ENCODE measurements around the gene ZNF320.
"Not testable (repeated sequence)": the region's sequence is repeated elsewhere in the genome, so short reads cannot be mapped to it uniquely, and the experiment has no call there.

Gene ZNF320

DNA sequence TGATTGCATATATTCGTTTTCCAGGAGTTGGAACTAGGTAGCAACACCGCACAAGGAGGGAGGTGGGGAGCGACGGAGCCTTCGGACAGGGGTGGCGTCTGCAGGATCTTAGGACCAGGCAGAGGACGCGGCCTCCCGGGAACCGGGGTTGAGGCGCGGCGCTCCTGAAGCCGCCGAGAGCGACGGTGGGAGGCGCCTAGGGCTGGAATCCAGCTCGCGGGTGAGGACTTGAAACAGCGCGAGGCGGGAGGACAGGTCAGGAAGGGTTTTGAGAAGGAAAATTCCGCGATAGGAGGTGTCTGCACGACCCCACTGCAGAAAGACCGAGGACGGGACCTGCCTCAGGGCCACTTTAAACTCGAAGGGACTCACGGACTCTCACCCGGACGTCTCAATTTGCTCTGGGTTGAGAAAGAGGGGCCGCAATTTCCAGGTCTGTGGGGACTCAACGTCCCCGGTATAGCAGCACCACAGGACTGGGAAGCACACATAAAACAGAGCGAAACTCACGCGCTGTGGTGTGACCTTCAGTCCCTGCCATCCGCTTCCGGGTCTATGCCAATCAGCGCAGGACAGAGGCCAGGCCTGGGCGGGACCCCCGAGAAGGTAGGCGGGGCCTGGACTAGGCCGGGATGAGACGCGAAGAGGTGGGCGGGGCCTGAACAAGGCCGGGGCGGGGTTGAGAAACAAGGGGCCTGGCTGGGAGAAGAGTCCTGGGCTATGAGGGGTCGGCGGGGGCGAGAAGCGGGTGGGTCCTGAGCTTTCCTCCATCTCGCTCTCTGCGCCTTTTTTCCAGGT lies at the start of gene ZNF320:
TSS of gene ZNF320 (minus strand) at position 498 of the 798 bp plus-strand sequence. CDS start 7,380 bp downstream, outside the sequence.
- no peak for DNase-seq

DNA sequence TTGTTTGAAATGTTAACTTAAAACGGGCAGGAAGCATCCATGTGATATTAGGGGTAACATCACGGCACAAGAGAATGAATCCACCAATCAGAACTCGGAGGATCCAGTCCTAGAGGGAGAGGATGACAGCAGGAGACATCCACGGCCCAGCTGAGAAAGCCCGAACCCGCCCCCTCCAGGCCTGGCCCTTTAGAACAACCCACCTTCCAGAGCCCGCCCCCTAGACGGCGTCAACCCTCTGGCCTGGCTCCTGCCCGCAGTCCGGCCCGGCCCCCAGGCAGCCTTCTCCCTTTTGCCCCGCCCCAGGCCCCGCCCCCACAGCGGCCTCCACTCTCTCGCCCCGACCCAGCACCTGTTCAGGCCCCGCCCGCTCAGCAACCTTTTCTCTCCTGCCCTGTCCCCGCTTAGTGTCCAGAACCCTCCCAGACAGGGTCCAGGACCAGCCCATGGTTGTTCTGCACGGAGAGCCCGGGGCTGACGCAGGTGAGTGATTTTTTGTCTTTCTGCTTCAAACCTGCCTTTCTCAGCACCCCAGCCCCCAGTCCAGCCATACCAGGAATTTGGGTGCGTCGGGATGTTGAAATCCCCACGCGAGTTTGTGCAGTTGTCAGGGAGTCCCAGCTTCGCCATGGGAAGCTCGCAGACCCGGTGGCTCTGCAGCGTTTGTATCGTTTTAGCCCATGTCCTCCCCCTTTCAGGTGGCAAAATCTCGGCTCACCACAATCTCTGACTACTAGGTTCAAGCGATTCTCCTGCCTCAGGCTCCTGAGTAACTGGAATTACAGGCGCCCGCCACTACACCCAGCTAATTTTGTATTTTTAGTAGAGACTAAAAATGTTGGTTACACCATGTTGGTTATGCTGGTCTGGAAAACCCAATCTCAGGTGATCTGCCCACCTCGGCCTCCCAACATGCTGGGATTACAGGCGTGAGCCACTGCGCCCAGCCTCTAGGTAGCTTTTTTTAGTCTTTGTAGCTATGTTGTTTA lies 49.2 kb upstream of the ZNF320 start:
- no peak for DNase-seq

DNA sequence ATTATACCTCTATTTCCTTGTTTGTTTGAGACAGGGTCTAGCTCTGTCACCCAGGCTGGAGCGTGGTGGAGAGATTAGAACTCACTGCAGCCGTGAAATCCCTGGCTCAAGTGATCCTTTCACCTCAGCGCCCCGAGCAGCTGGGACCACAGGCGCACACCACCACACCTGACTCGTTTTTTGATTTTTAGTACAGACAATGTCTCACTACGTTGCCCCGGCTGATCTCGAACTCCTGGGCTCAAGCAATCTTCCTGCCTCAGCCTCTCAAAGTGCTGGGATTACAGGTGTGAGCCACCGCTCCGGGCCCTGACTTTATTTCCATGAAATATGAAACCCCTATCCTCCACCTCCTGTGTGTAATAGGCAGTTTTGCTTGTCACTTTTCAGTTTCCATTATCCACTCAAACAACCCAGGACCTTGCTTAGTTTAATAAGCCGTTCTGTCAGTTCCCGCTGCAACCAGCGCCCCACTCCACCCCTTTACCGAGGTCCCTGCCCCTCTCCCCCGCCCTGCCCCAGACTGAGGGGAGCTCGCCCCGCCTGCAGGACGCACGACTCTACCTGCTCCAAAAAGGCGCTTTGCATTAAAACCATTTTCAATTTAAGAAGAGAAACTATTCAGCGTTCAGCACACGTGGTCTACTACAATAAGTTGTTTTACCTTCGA lies 48.4 kb upstream of the ZNF320 start:
- no peak for DNase-seq

DNA sequence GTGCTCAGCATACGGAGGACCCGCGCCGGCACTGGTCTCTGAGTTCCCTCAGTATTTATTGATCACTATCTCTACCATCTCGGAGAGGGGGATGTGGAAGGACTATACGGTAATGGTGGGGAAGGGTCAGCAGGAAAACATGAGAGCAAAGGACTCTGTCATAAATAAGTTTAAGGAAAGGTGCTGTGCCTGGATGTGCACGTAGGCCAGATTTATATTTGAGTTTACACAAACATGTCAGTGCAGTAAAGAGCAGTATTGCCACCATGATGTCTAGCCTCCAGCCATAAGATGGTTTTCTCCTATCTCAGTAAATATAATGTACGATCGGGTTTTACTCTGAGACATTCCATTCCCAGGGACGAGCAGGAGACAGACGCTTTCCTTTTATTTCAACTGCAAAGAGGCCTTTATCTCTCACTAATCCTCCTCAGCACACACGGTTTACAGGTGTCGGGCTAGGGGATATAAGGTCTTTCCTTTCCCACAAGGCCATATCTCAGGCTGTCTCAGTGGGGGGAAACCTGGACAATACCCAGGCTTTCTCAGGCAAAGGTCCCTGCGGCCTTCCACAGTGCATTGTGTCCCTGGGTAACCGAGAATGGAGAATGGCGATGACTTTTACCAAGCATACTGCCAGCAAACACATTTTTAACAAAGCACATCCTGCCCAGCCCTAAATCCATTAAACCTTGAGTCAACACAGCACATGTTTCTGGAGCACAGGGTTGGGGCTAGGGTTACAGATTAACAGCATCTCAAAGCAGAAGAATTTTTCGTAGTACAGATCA lies 47.5 kb upstream of the ZNF320 start:
- DNase-seq, result not testable (repeated sequence)

DNA sequence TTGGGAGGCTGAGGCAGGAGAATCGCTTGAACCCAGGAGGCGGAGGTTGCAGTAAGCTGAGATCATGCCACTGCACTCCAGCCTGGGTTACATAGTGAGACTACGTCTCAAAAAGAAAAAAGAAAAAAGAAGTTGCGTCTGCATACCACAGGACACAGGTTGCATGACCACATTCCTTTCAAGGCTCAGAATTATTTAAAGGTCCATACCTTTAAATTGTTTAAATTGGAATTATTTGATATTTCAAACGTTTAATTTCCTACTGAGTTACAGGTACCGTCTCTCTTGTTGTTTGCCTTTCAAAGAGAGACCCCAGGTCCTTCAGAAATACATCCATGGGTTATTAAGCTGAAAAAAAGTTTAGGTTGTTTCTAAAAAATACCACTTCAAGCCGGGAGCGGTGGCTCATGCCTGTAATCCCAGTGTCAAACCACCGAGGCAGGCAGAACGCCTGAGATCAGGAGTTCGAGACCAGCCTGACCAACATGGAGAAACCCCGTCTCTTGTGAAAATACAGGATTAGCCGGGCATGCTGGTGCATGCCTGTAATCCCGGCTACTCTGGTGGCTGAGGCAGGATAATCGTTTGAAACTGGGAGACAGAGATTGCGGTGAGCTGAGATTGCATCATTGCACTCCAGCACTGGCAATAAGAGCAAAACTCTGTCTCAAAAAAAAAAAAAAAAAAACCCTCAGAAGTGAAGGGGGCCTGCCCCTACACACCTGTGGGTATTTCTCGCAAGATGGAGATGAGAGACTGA lies 46.6 kb upstream of the ZNF320 start:
- no peak for DNase-seq

DNA sequence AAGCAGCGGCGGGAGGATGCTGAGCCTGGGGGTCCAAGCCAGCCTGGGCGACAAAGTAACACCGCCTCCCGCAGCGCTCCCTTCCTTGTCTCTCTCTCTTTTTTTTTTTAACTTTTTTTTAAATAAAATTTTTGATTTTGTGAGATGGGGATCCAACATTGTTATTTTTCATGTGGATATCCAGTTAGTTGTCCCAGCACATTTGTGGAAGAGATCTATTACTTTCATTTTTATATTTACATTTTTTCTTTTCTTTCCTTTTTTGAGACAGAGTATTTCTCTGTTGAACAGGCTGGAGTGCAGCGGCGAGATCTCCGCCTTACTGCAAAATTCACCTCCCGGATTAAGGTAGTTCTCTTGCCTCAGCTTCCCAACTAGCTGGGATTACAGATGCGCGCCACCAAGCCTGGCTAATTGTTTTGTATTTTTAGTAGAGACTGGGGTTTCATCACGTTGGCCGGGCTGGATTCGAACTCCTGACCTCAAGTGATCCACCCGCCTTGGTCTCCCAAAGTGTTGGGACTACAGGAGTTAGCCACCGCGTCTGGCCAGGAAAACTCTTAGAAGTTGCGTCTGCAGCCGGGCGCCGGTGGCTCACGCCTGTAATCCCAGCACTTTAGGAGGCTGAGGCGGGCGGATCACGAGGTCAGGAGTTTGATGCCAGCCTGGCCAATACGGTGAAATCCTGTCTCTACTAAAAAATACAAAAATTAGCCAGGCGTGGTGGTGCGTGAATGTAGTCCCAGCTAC lies 45.9 kb upstream of the ZNF320 start:
- DNase-seq, result no peak

DNA sequence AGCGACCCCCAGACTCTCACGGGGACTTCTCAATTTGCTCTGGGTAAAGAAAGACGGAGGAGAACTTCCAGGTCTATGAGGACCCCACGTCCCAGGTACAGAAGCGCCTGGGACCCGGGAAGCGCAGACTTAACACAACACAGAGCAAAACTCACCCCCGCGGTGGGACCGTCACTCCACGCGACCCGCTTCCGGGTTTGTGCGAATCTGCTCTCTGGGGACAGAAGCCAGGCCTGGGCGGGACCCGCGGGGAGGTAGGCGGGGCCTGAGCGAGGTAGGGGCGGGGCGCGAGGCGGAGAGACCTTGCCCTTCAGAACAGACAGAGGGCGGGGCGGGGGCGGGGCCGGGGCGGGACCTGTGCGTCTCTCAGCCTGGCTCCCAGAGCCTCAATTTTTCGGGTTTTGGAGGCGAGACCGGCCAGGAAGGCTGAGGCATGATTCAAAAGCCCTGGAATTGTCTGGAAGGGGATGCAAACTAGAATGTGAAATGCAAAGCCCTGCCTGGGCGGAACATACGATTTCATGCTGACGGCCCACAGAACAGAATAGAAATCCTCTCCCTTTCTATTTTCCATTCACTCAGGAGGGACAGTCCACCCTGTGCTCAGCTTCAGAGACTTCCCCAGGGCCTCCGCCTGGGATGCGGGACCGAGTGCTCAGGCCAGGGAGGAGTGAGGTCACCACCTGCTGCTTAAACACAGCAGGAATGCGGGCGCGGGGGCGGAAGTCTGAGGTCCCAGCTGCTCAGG lies 45.1 kb upstream of the ZNF320 start:
- no peak for DNase-seq

GRCh38 chr19:52941941-52942385 lies 44.5 kb upstream of the ZNF320 start:
- DNase-seq, result no peak

DNA sequence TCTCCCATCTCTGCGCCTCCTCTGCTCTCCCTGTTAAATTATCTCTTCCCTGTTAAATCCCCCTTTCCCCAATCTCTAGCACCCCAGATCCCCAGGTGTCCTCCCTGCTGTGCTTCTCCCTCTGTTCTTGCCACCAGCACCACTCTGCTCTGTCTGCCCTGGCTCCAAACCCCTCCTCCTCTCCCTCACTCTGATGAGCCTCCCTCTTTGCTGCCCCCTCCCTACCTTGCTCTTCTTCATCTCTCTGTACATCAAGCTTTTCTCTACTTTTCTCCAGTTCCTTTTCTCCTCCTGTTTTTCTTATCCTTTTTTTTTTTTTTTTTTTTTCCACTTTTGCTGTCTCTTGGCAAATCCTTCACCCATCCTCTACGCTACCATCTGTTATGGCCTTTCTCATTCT lies 44.1 kb upstream of the ZNF320 start:
- not testable (repeated sequence) for DNase-seq

DNA sequence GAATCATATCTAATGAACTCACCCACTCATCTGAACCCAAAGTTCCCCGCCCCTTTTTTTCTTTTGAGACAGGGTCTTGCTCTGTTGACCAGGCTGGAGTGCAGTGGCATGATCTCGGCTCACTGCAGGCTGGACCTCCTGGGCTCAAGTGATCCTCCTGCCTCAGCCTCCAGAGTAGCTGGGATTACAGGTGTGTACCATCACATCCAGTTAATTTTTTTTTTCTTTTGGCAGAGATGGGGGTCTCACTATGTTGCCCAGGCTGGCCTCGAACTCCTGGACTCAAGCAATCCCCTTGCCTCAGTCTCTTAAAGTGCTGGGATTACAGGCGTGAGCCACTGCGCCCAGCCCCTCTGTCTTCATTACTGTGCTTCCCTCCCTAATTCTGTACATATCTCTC lies 43.5 kb upstream of the ZNF320 start:
- not testable (repeated sequence) for DNase-seq

GRCh38 chr19:52938761-52939160 lies 41.3 kb upstream of the ZNF320 start:
- DNase-seq, result no peak

GRCh38 chr19:52936954-52937325 lies 39.5 kb upstream of the ZNF320 start:
- DNase-seq, result no peak

- no peak for DNase-seq
These were observed 38.9 kb upstream of the ZNF320 start for GRCh38 chr19:52936151-52936953.

DNA sequence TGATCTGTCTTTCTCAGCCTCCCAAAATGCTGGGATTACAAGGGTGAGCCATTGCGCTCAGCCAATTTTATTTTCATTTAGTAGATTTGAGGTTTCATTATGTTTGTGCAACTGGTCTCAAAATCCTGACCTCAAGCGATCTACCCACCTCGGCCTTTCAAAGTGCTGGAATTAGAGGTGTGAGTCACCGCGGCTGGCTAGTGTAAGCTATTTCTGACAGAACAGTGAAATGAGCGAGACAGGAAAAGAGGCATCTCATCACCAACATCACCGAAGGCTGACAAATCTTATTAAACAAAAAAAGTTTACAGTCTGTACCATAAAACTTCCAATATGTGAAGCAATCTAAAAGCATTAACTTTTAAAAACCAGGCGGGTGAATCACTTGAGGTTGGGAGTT lies 38.0 kb upstream of the ZNF320 start:
- DNase-seq, result no peak

GRCh38 chr19:52924641-52925040 lies 27.2 kb upstream of the ZNF320 start:
- not testable (repeated sequence) for DNase-seq

- no peak for DNase-seq
These were observed 26.6 kb upstream of the ZNF320 start for GRCh38 chr19:52923778-52924593.

DNA sequence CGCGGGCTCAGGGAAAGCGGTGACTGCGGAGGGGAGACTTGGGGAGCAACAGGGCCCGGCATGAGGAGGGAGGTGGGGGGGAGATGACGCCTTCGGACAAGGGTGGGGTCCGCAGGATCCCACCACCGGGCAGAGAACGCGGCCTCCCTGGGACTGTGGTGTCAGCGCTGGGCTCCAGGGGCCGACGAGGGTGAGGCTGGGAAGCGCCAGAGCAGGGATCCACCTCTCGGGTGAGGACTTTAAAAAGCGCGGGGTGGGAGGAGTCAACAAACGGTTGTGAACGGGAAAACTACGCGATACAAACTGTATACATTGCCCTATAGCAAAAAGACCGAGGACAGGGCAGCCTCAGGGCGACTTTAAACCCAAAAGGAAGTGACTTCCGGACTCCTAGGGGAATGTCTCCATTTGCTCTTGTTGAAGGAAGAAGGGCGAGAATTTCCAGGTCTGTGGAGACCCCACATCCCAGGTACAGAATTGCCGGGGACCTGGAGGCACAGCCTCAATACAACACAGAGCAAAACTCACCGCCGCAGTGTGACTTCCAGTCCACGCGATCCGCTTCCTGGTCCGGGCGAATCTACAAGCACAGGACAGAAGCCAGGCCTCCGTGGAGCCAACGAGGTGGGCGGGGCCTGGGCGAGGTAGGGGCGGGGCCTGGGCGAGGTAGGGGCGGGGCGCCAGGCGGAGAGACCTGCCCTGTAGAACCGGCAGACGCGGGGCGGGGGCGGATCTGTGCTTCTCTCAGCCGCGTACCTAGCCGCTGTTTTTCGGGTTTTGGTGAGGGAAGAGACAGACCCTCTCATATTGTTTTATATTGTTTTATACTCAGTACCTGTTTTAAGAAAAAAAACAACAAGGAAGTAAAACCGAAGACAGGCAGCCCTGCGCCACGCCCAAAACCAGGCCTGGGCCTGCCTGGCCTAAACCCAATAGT lies 25.7 kb upstream of the ZNF320 start, which contains the start of gene ZNF888:
TSS of gene ZNF888 (minus strand) at position 588 of the 937 bp plus-strand sequence. CDS start 5,555 bp downstream, outside the sequence.
- DNase-seq, result no peak

All from NCI-H446 (cell line).